ENCODE results near the gene GALNTL6.

GRCh38 chr4:171920901-171921300 is 107.7 kb downstream of the GALNTL6 start:
- TF ChIP-seq CTCF (IDR thresholded peaks at IDR 0.05; ENCODE audit: insufficient read depth, low read length, poor library complexity, severe bottlenecking) (no peak), EZH2phosphoT487 (conservative IDR thresholded peaks at IDR 0.05; ENCODE audit: low read length) (no peak)
